Endothelial cell of umbilical vein (primary cell): ENCODE data around the gene OR2T12. TPM values are rescaled to one million over a fixed set of nuclear protein-coding genes. Genes with fewer than 3 reads are reported as not detected.
"Not testable (repeated sequence)": the region's sequence is repeated elsewhere in the genome, so short reads cannot be mapped to it uniquely, and the experiment has no call there.

ENCODE experiments used
- BruUV-seq: library from RNA; stranded (reverse); fragments of 400-500 nt; replicated peaks from 2 replicates; lab custom pipeline; 2021; lab: Mats Ljungman, UMichigan
- CTCF ChIA-PET: fragments of 300-600, 350-600 bp; sonication (Branson Sonifier 250); formaldehyde crosslinking; loops from one replicate; lab custom pipeline; 2021; ENCODE audit warnings: antibody characterized with exemption, inconsistent platforms; lab: Charles Lee
- POLR2A ChIA-PET: fragments of 300-600, 350-600 bp; sonication (Branson Sonifier 250); formaldehyde crosslinking; loops from one replicate; lab custom pipeline; 2021; ENCODE audit warnings: antibody characterized with exemption, inconsistent platforms; lab: Charles Lee
- DNase-seq: peaks from one replicate; pipeline ENCODE4 v3.0.0-alpha.2; 2011; ENCODE audit warnings: low read depth, low spot score
- FAIRE-seq: peaks from 2 replicates; lab custom pipeline; 2011; peaks lifted over from hg19 to GRCh38; lab: Jason Lieb, UNC
- H2AFZ ChIP-seq: 2 replicates; pipeline ENCODE4 v1.6.0; 2012; ENCODE audit warnings: low read depth, low read length, control low read depth, inconsistent platforms
- H3K27ac ChIP-seq: 2 replicates; pipeline ENCODE4 v1.5.1; 2011; ENCODE audit warnings: low read depth, mild to moderate bottlenecking, control low read depth, low read length, moderate library complexity; ENCODE audit not compliant: insufficient read depth
- H3K27me3 ChIP-seq, 2 experiments: 2 replicates each; pipeline versions ENCODE4 v1.6.0 to v1.6.1; 2011; ENCODE audit warnings: low read length in 2 of 2, mixed read lengths in 1 of 2; ENCODE audit not compliant: control insufficient read depth in 2 of 2, insufficient read depth in 2 of 2
- H3K36me3 ChIP-seq, 2 experiments: 2 replicates in 1 of 2; 3 replicates in 1 of 2; pipeline ENCODE4 v1.5.1; 2011; ENCODE audit warnings: low read length in 2 of 2, mild to moderate bottlenecking in 1 of 2, moderate library complexity in 1 of 2; ENCODE audit not compliant: control insufficient read depth in 2 of 2, insufficient read depth in 2 of 2; ENCODE audit errors: extremely low read depth in 1 of 2
- H3K4me1 ChIP-seq: 3 replicates; pipeline ENCODE4 v1.5.1; 2011; ENCODE audit warnings: mild to moderate bottlenecking, low read length; ENCODE audit not compliant: control insufficient read depth, insufficient read depth; ENCODE audit errors: extremely low read depth
- H3K4me2 ChIP-seq: 2 replicates; pipeline ENCODE4 v1.6.1; 2011; ENCODE audit warnings: low read length, control low read depth, mixed read lengths; ENCODE audit not compliant: insufficient read depth
- H3K4me3 ChIP-seq, 3 experiments: fragments of 200-600 bp in 1 of 3; sonication (generic), shearing (Covaris generic) in 1 of 3; replicated peaks in 1 of 3; 2 replicates each; pipeline ENCODE4 v1.5.1; 2011 to 2016; ENCODE audit warnings: control low read depth in 3 of 3, low read length in 3 of 3, mild to moderate bottlenecking in 2 of 3, inconsistent platforms in 1 of 3, low read depth in 1 of 3, moderate library complexity in 1 of 3; ENCODE audit not compliant: insufficient read depth in 1 of 3
- H3K79me2 ChIP-seq: 2 replicates; pipeline ENCODE4 v1.6.0; 2012; ENCODE audit warnings: low read length, inconsistent platforms; ENCODE audit not compliant: control insufficient read depth, insufficient read depth
- H3K9ac ChIP-seq: replicated peaks from 2 replicates; pipeline ENCODE3; 2011; ENCODE audit warnings: low read length, control low read depth; ENCODE audit not compliant: insufficient read depth; ENCODE audit errors: extremely low read depth
- H3K9me1 ChIP-seq: replicated peaks from 3 replicates; pipeline ENCODE4 v1.6.0; 2011; ENCODE audit warnings: mild to moderate bottlenecking, low read length; ENCODE audit not compliant: control insufficient read depth, insufficient read depth; ENCODE audit errors: extremely low read depth
- H3K9me3 ChIP-seq: replicated peaks from 2 replicates; pipeline ENCODE4 v1.5.1; 2012; ENCODE audit warnings: low read length, inconsistent platforms; ENCODE audit not compliant: control insufficient read depth, insufficient read depth
- H4K20me1 ChIP-seq: replicated peaks from 2 replicates; pipeline ENCODE3; 2011; ENCODE audit warnings: mild to moderate bottlenecking, low read length; ENCODE audit not compliant: control insufficient read depth, insufficient read depth; ENCODE audit errors: extremely low read depth
- EZH2 ChIP-seq: IDR thresholded peaks from 2 replicates; pipeline ENCODE4 v1.6.1; 2012; ENCODE audit warnings: borderline replicate concordance, low read depth, mild to moderate bottlenecking, moderate library complexity, low read length, inconsistent platforms; ENCODE audit not compliant: severe bottlenecking
- FOS ChIP-seq: IDR thresholded peaks from 2 replicates; pipeline ENCODE4 v1.6.1; 2011; ENCODE audit warnings: mild to moderate bottlenecking, low read length, moderate library complexity, borderline replicate concordance; ENCODE audit not compliant: insufficient read depth
- JUN ChIP-seq: IDR thresholded peaks from 2 replicates; pipeline ENCODE4 v1.6.1; 2011; ENCODE audit warnings: borderline replicate concordance, low read depth; ENCODE audit not compliant: insufficient read length, insufficient read depth
- MYC ChIP-seq: IDR thresholded peaks from one replicate; pipeline ENCODE4 v1.6.1; 2011; ENCODE audit warnings: mild to moderate bottlenecking, low read depth, low read length
- dilution Hi-C: fragments of 300-500 bp; cut with MboI; formaldehyde crosslinking; loops from one replicate; pipeline ENCODE4 v1.15.0; 2019; ENCODE audit warnings: low sequenced_read_pairs; ENCODE audit not compliant: extremely low pct_ligation_motif_present
- intact Hi-C: fragments of 100-400 bp; cut with micrococcal nuclease; formaldehyde crosslinking; loops from one replicate; pipeline ENCODE4 v1.10.0; 2022
- polyA plus RNA-seq, 4 experiments: library from polyadenylated mRNA; depleted of rRNA in 3 of 4; stranded (reverse) in 3 of 4; unstranded in 1 of 4; fragments of >200 nt; gene quantifications; 2 replicates each; pipeline versions ENCODE4 v1.2.1 to v1.2.3, GENCODE V29; 2011 to 2012; ENCODE audit warnings: missing spikeins in 1 of 4
- total RNA-seq: library from RNA; stranded (reverse); gene quantifications from 2 replicates; pipeline ENCODE4 v1.2.3, GENCODE V29; 2021

OR2T12 gene
- total and polyA plus RNA-seq, 2 donors (not counting 3 experiments of a cell fraction or from before 2014, with no cell fraction given) = not detected

GRCh38 chr1:248306103-248306502 is 2.9 kb upstream of the OR2T12 start:
- ChIA-PET POLR2A (no interaction called here), CTCF (no interaction called here)
- no peaks in the 10 kb centered on the region for H3K4me1 ChIP-seq
- no peak overlapping the region for H3K4me2 ChIP-seq
- H3K27me3 ChIP-seq = no peaks in the 10 kb centered on the region
- H4K20me1 ChIP-seq = no peaks in the 10 kb centered on the region
- H3K9me1 ChIP-seq = no peaks in the 10 kb centered on the region
- H3K9ac ChIP-seq = no peak overlapping the region
- no peak for FAIRE-seq
- H3K4me3 ChIP-seq = no peak overlapping the region
- dilution Hi-C loops (no loop called here), intact Hi-C loops (no loop called here)
- no peaks in the 10 kb centered on the region for H3K79me2 ChIP-seq
- no peaks in the 10 kb centered on the region for H3K36me3 ChIP-seq
- no peak for DNase-seq
- no TSS peak for BruUV-seq
- no peaks in the 10 kb centered on the region for H3K9me3 ChIP-seq
- no peak overlapping the region for H2AFZ ChIP-seq
- no peak overlapping the region for H3K27ac ChIP-seq
- TF ChIP-seq MYC (no peak), FOS (no peak), EZH2 (no peak), JUN (no peak)

GRCh38 chr1:248305672-248306071 is 2.4 kb upstream of the OR2T12 start:
- BruUV-seq, DNase-seq, CTCF ChIA-PET, H3K4me3 ChIP-seq, H3K4me1 ChIP-seq, H3K9ac ChIP-seq, H3K4me2 ChIP-seq, H4K20me1 ChIP-seq, H3K27me3 ChIP-seq, dilution Hi-C loops, H3K36me3 ChIP-seq, H3K79me2 ChIP-seq, H3K27ac ChIP-seq, H3K9me1 ChIP-seq, POLR2A ChIA-PET, H3K9me3 ChIP-seq, intact Hi-C loops, H2AFZ ChIP-seq, FAIRE-seq: not testable (repeated sequence)
